ENCODE measurements around the gene CDC42EP5.

Gene CDC42EP5

DNA sequence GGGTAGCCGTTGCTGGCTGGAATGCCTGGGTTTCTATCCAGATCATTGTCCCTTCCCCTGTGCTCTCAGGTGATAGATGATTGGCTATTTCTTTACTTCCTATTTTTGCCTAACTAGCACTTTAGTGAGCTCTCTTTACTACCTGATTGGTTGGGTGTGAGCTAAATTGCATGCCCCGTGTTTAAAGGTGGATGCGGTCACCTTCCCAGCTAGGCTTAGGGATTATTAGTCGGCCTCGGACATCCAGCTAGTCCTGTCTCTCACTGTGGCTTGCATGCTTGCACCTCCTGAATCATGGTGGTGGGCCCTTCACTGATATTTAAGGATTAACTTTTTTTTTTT lies 47.7 kb downstream of the CDC42EP5 start:
- H3K4me1 ChIP-seq (ENCODE audit: control insufficient read depth, insufficient read depth, low read length) = peaks cover 13% of the 10 kb centered on the region
- H3K27ac ChIP-seq (ENCODE audit: low read length) = no peak overlapping the region
- no peak for DNase-seq (ENCODE audit: low read depth, low spot score)
- no CpG with 5 or more reads among the region's 5 CpGs for WGBS (ENCODE audit: insufficient coverage, insufficient read length)
- H3K36me3 ChIP-seq (ENCODE audit: control insufficient read depth, insufficient read depth, low read length) = no peaks in the 10 kb centered on the region; the same call in 1 of the 2 replicates
- H3K9me3 ChIP-seq (ENCODE audit: control insufficient read depth, insufficient read depth, low read length) = no peaks in the 10 kb centered on the region
- no peak overlapping the region for H3K4me3 ChIP-seq (ENCODE audit: low read length)
- no peaks in the 10 kb centered on the region; the same call in 1 of the 2 replicates for H3K27me3 ChIP-seq (ENCODE audit: control insufficient read depth, insufficient read depth, low read length)

DNA sequence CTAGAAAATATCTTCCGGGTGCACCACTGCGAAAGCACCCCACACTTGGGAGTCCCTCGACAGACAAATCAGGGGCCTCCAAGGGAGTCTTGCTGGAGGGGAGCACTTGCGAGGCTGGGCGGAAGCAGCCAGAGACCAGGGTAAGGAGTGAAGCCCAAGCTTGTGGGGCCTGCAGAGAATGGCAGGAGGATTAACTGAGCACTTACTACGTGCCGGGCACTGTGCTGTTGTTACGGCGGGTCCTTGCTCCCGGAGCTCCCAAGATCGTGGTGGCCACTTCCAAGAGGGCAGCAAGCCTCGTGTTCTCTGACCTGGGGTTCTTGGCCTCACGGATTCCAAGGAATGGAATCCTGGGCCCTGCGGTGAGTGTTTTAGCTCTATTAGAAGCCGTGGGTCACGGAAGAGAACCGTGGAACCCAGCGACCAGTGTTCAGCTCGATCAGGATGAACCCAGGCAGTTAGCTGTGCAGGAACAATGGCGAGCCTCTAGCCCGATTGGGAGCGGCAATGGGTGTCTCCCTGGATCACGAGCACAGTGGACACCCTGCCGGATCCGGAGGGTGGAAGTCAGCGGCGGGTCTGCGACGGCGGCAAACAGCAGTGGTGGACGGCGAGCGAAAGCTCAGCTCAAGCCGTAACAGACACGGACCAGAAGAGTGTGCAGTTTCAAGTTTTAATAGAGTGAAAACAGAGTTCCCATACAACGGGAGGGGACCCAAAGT lies 48.3 kb downstream of the CDC42EP5 start:
- Histone ChIP-seq H3K9me3 (ENCODE audit: control insufficient read depth, insufficient read depth, low read length) (no peaks in the 10 kb centered on the region), H3K4me3 (ENCODE audit: low read length) (no peak overlapping the region), H3K27me3 (ENCODE audit: control insufficient read depth, insufficient read depth, low read length) (no peaks in the 10 kb centered on the region; the same call in 1 of the 2 replicates), H3K36me3 (ENCODE audit: control insufficient read depth, insufficient read depth, low read length) (no peaks in the 10 kb centered on the region; the same call in 1 of the 2 replicates), H3K27ac (ENCODE audit: low read length) (no peak overlapping the region), H3K4me1 (ENCODE audit: control insufficient read depth, insufficient read depth, low read length) (peaks cover 12% of the 10 kb centered on the region)
- WGBS (ENCODE audit: insufficient coverage, insufficient read length) = no CpG with 5 or more reads among the region's 36 CpGs
- no peak for DNase-seq (ENCODE audit: low read depth, low spot score)

- no peak overlapping the region for H3K4me3 ChIP-seq (ENCODE audit: low read length)
- no peak for DNase-seq (ENCODE audit: low read depth, low spot score)
- WGBS (ENCODE audit: insufficient coverage, insufficient read length) = no CpG with 5 or more reads among the region's 14 CpGs
Observed at GRCh38 chr19:54424201-54424600, 48.9 kb downstream of the CDC42EP5 start.

GRCh38 chr19:54422136-54422535 lies 51.0 kb downstream of the CDC42EP5 start:
- Histone ChIP-seq H3K36me3 (ENCODE audit: control insufficient read depth, insufficient read depth, low read length) (no peaks in the 10 kb centered on the region; the same call in 1 of the 2 replicates), H3K27me3 (ENCODE audit: control insufficient read depth, insufficient read depth, low read length) (no peaks in the 10 kb centered on the region; the same call in 1 of the 2 replicates), H3K9me3 (ENCODE audit: control insufficient read depth, insufficient read depth, low read length) (no peaks in the 10 kb centered on the region), H3K4me3 (ENCODE audit: low read length) (no peak overlapping the region), H3K27ac (ENCODE audit: low read length) (no peak overlapping the region), H3K4me1 (ENCODE audit: control insufficient read depth, insufficient read depth, low read length) (peaks cover 15% of the 10 kb centered on the region)
- no peak for DNase-seq (ENCODE audit: low read depth, low spot score)
- no CpG with 5 or more reads among the region's 20 CpGs for WGBS (ENCODE audit: insufficient coverage, insufficient read length)

More at GRCh38 chr19:54424201-54424600, 48.9 kb downstream of the CDC42EP5 start:
- H3K27me3 ChIP-seq (ENCODE audit: control insufficient read depth, insufficient read depth, low read length) = no peaks in the 10 kb centered on the region; the same call in 1 of the 2 replicates
- H3K36me3 ChIP-seq (ENCODE audit: control insufficient read depth, insufficient read depth, low read length) = no peaks in the 10 kb centered on the region; the same call in 1 of the 2 replicates
- no peak overlapping the region for H3K27ac ChIP-seq (ENCODE audit: low read length)
- no peaks in the 10 kb centered on the region for H3K9me3 ChIP-seq (ENCODE audit: control insufficient read depth, insufficient read depth, low read length)
- H3K4me1 ChIP-seq (ENCODE audit: control insufficient read depth, insufficient read depth, low read length) = peaks cover 12% of the 10 kb centered on the region

GRCh38 chr19:54421521-54421920 lies 51.6 kb downstream of the CDC42EP5 start:
- no CpG with 5 or more reads among the region's 7 CpGs for WGBS (ENCODE audit: insufficient coverage, insufficient read length)
- no peak overlapping the region for H3K27ac ChIP-seq (ENCODE audit: low read length)
- no peaks in the 10 kb centered on the region; the same call in 1 of the 2 replicates for H3K27me3 ChIP-seq (ENCODE audit: control insufficient read depth, insufficient read depth, low read length)
- H3K9me3 ChIP-seq (ENCODE audit: control insufficient read depth, insufficient read depth, low read length) = no peaks in the 10 kb centered on the region
- H3K4me3 ChIP-seq (ENCODE audit: low read length) = no peak overlapping the region
- DNase-seq (ENCODE audit: low read depth, low spot score) = no peak
- H3K4me1 ChIP-seq (ENCODE audit: control insufficient read depth, insufficient read depth, low read length) = peaks cover 15% of the 10 kb centered on the region
- no peaks in the 10 kb centered on the region; the same call in 1 of the 2 replicates for H3K36me3 ChIP-seq (ENCODE audit: control insufficient read depth, insufficient read depth, low read length)

- H3K4me1 ChIP-seq (ENCODE audit: control insufficient read depth, insufficient read depth, low read length) = peaks cover 15% of the 10 kb centered on the region
- no peak overlapping the region for H3K27ac ChIP-seq (ENCODE audit: low read length)
- H3K27me3 ChIP-seq (ENCODE audit: control insufficient read depth, insufficient read depth, low read length) = no peaks in the 10 kb centered on the region; the same call in 1 of the 2 replicates
- no peak overlapping the region for H3K4me3 ChIP-seq (ENCODE audit: low read length)
- no peak for DNase-seq (ENCODE audit: low read depth, low spot score)
- H3K9me3 ChIP-seq (ENCODE audit: control insufficient read depth, insufficient read depth, low read length) = no peaks in the 10 kb centered on the region
- WGBS (ENCODE audit: insufficient coverage, insufficient read length) = no CpG with 5 or more reads among the region's 9 CpGs
- H3K36me3 ChIP-seq (ENCODE audit: control insufficient read depth, insufficient read depth, low read length) = no peaks in the 10 kb centered on the region; the same call in 1 of the 2 replicates
Observed at GRCh38 chr19:54421169-54421516, 52.0 kb downstream of the CDC42EP5 start.

DNA sequence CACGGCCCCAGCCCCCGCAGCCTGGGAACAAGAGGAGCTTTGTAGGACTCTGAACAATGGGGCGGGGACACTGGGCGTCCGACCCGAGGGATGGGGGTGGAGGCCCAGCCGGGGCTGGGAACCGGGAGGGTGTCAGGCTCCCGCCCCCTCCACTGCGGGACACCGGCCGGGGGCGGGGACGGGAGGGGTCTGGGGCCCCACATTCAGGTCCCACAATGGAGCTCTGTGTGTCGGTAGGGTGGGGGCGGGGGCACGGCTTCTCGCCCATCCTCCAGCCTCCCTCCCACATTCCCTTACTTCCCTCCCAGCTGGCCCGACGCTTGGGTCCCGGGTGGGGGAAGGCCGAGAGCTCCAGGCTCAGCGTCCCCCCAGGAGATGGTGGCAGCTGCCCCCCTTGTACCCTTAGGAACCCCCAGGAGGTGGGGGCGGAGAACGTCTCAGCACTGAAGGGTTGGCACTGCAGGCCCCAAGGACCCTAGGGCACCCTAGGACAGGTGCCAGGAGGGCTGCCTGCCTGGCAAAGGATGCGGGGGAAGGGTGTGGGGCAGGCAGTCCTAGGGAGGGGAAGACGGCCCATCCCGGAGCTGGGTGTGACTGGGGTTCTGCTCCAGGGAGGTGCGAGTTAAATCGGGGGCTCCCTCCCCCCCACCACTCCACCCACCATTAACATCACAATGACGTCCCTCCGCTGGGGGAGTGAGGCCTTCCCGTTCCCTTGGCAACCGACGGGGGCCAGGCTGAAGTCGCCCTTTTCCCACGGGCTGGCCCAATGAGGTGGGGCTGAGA lies 52.5 kb downstream of the CDC42EP5 start:
- Histone ChIP-seq H3K27me3 (ENCODE audit: control insufficient read depth, insufficient read depth, low read length) (no peaks in the 10 kb centered on the region; the same call in 1 of the 2 replicates), H3K36me3 (ENCODE audit: control insufficient read depth, insufficient read depth, low read length) (no peaks in the 10 kb centered on the region; the same call in 1 of the 2 replicates), H3K9me3 (ENCODE audit: control insufficient read depth, insufficient read depth, low read length) (no peaks in the 10 kb centered on the region), H3K4me1 (ENCODE audit: control insufficient read depth, insufficient read depth, low read length) (peaks cover 15% of the 10 kb centered on the region), H3K4me3 (ENCODE audit: low read length) (no peak overlapping the region; the same call in 1 of the 2 replicates), H3K27ac (ENCODE audit: low read length) (no peak overlapping the region)
- no peak for DNase-seq (ENCODE audit: low read depth, low spot score)
- no CpG with 5 or more reads among the region's 37 CpGs for WGBS (ENCODE audit: insufficient coverage, insufficient read length)

DNA sequence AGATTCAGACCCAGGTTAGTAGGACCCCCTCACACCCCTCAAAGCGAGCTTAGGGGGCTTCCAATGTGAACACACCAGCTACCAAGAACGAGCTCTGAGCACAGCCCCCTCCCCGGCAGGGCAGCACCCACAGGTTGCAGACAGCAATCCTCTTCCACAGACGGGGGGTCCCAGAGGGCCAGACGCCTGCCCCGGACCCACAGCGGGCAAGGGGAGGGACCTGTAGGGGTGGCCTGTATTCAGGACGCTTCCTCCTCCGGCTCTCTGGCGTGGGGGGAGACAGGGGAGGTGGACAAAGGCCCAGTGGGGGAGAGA lies 53.1 kb downstream of the CDC42EP5 start:
- Histone ChIP-seq H3K27ac (ENCODE audit: low read length) (no peak overlapping the region), H3K4me1 (ENCODE audit: control insufficient read depth, insufficient read depth, low read length) (peaks cover 15% of the 10 kb centered on the region), H3K36me3 (ENCODE audit: control insufficient read depth, insufficient read depth, low read length) (no peaks in the 10 kb centered on the region; the same call in 1 of the 2 replicates), H3K9me3 (ENCODE audit: control insufficient read depth, insufficient read depth, low read length) (no peaks in the 10 kb centered on the region), H3K4me3 (ENCODE audit: low read length) (no peak overlapping the region), H3K27me3 (ENCODE audit: control insufficient read depth, insufficient read depth, low read length) (no peaks in the 10 kb centered on the region; the same call in 1 of the 2 replicates)
- no peak for DNase-seq (ENCODE audit: low read depth, low spot score)
- WGBS (ENCODE audit: insufficient coverage, insufficient read length) = no CpG with 5 or more reads among the region's 10 CpGs

DNA sequence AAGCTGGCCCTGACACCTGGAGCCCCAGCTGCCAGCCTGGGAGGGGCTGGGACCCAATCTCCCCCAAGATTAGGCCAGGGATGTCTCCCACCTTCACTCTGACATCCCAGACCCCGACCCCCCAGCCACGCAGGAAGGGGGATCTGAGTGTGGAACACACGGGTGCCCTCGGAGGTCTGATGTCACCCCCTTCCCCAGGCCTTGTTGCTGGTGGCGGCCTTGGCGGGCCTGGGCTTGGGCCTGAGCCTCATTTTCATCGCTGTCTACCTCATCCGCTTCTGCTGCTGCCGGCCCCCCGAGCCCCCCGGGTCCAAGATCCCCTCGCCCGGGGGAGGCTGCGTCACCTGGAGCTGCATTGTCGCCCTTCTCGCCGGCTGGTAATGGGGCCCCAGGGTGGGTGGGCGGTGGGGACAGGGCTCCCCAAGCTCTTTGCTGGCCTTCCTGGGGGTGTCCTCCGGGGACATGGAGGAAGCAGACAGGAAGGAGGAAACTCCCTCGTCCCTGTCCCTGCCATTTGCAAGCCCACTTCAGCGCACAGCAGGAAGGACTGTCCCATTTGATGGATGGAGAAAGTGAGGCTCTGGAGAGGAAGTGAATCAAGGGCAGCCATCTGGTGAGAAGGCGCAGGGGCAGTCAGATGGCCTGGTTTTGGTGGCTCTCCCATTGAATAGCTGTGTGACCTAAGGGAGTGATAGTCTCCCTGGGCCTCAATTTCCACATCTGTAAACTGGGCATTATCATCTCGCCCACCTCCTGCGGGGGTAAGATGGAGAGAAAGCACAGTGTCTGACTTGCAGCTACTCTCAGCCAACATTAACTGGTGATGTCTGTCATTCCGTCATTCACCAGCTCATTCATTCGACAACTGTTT lies 53.9 kb downstream of the CDC42EP5 start:
- no CpG with 5 or more reads among the region's 26 CpGs for WGBS (ENCODE audit: insufficient coverage, insufficient read length)
- Histone ChIP-seq H3K27me3 (ENCODE audit: control insufficient read depth, insufficient read depth, low read length) (peaks cover 4% of the 10 kb centered on the region; the same call in 1 of the 2 replicates), H3K27ac (ENCODE audit: low read length) (no peak overlapping the region), H3K36me3 (ENCODE audit: control insufficient read depth, insufficient read depth, low read length) (no peaks in the 10 kb centered on the region; the same call in 1 of the 2 replicates), H3K4me1 (ENCODE audit: control insufficient read depth, insufficient read depth, low read length) (peaks cover 15% of the 10 kb centered on the region), H3K9me3 (ENCODE audit: control insufficient read depth, insufficient read depth, low read length) (peaks cover 1% of the 10 kb centered on the region; the same call in 1 of the 2 replicates), H3K4me3 (ENCODE audit: low read length) (no peak overlapping the region)
- no peak for DNase-seq (ENCODE audit: low read depth, low spot score)

All from iPS DF 6.9 (cell line).